ENCODE measurements around the gene EEF1G. TPM values are rescaled to one million over a fixed set of nuclear protein-coding genes. Genes with fewer than 3 reads are reported as not detected.
"Not testable (repeated sequence)": the region's sequence is repeated elsewhere in the genome, so short reads cannot be mapped to it uniquely, and the experiment has no call there.

EEF1G gene
- total and polyA plus RNA-seq, 9 of the 15 experiments (the other 6 are each of a cell fraction or from before 2014, with no cell fraction given), result 985 to 2,349 (median 2,035) TPM

DNA sequence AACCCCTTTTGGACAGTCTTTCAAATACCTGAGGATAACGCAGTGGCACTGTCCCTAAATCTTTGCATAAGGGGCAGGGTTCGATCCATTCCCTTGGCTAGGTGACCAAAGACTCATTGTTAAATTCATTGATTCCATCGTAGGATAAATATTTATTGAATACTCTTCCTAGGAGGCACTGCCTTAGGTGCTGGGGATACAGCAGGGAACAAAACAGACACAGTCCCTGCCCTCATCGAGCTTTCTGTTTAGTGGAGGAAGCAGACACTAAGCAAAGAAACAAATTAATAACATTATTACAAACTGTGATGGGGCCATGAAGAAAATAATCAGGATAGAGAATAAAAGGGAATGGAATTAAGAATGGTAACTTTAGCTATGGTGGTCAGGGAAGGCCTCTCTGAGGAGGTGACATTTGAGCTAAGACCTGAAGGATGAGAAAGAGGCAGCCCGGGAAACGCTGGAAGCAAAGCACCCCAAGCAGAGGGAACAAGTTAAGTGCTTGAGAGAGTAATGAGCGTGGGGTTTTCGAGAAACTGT lies 47.4 kb upstream of the EEF1G start (continued):
- TF ChIP-seq CBX1 (IDR thresholded peaks at IDR 0.05; ENCODE audit: low read depth) (0 out of 2 replicates have a peak, but pooled peaks have one; percentile 31), CHD2 (IDR thresholded peaks at IDR 0.05; ENCODE audit: low read depth, low read length) (no peak), ZNF436 (CRISPR knock-in tag; IDR thresholded peaks at IDR 0.05) (0 out of 2 replicates have a peak, but pooled peaks have one; percentile 12), U2AF1 (optimal IDR thresholded peaks at IDR 0.05; ENCODE audit: low read depth, low read length) (no peak), ZFP36 (IDR thresholded peaks at IDR 0.05; ENCODE audit: low read depth, low read length, partially characterized antibody) (peak; percentile 93)

DNA sequence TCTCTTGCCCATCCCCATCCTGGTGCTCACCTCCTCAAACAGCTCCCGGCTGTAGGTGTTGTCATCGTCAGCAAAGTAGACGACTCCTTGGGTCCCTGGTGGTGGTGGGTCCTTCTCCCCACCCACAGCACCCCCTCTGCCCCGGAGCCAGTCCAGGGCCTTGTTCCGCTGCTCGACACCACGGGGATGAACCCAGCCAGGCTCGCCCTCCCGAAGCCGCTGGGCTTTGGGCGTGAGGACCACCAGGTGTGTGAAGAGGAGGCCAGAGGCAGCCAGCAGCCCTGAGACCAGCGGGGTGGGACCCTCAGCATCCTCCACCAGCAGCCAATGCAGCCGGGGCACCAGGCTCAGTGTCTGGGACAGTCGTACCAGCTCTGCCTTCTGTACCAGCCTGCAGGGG lies 43.3 kb upstream of the EEF1G start:
- H3K4me2 ChIP-seq (ENCODE audit: insufficient read depth, low read length); H4K20me1 ChIP-seq (replicated peaks; ENCODE audit: control insufficient read depth, insufficient read depth, low read length); H3K27ac ChIP-seq (ENCODE audit: extremely low read depth, low read depth, low read length); FAIRE-seq; H3K9me3 ChIP-seq (replicated peaks; ENCODE audit: control insufficient read depth, insufficient read depth, low read depth, low read length); ATAC-seq; BruUV-seq (replicated peaks); H3K27me3 ChIP-seq (ENCODE audit: control insufficient read depth in 2 of 2, insufficient read depth in 2 of 2, low read length in 2 of 2); in situ Hi-C loops (cut with MboI); H2AFZ ChIP-seq (ENCODE audit: low read depth, low read length); intact Hi-C loops (cut with micrococcal nuclease); H3K9me1 ChIP-seq (ENCODE audit: control insufficient read depth, insufficient read depth, low read length); DNase-seq (ENCODE audit: extremely low read depth in 1 of 4, low spot score in 3 of 4); H3K4me3 ChIP-seq; POLR2A ChIA-PET; CTCF ChIA-PET (ENCODE audit: low intra/inter-chr PET ratio): not testable (repeated sequence)
- H3K9ac ChIP-seq (ENCODE audit: insufficient read depth in 1 of 2, low read depth in 2 of 2, low read length in 2 of 2), result 0 out of 4 replicates have a peak overlapping the region, but pooled peaks of 1 of the 2 experiments have one; percentile 19
- peaks cover 24 to 49% of the 10 kb centered on the region in 2 experiments; a peak in 4 of 5 replicates for H3K4me1 ChIP-seq (replicated peaks in 1 of 2; ENCODE audit: control insufficient read depth in 2 of 2, insufficient read depth in 2 of 2, low read length in 2 of 2)
- TF ChIP-seq POLR2G (IDR thresholded peaks at IDR 0.05; ENCODE audit: low read depth, low read length) (peak; percentile 65), RBFOX2 (IDR thresholded peaks at IDR 0.05; ENCODE audit: low read depth, low read length) (peak; percentile 48)
- peaks cover 34% of the 10 kb centered on the region for H3K36me3 ChIP-seq (ENCODE audit: control insufficient read depth, insufficient read depth, low read length)
- 100% methylated on average over 4 of the region's 14 CpGs for WGBS (ENCODE audit: insufficient coverage, low coverage, missing lambda C conversion rate)
- H3K79me2 ChIP-seq (ENCODE audit: control insufficient read depth, insufficient read depth, low read length), result peaks cover 22% of the 10 kb centered on the region

Data from K562 (cell line).